ENCODE data around the gene DRAXIN.

DRAXIN gene

DNA sequence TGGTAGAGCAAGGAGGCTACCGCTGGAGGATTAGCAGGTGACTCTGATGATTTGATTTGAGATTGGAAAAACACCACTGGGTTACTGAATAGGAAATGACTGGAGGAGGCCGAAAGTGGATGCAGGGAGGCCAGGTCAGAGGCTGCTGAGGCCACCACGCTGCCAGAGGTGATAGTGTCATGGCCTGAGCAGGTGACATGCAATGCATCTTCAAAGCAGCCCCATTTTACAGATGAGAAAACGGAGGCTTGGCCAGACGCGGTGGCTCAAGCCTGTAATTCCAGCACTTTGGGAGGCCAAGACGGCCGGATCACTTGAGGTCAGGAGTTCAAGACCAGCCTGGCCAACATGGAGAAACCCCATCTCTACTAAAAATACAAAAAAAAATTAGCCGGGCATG lies 83.2 kb downstream of the DRAXIN start:
- DNase-seq (ENCODE audit: low spot score): no peak
- TF ChIP-seq, protein P1, sequence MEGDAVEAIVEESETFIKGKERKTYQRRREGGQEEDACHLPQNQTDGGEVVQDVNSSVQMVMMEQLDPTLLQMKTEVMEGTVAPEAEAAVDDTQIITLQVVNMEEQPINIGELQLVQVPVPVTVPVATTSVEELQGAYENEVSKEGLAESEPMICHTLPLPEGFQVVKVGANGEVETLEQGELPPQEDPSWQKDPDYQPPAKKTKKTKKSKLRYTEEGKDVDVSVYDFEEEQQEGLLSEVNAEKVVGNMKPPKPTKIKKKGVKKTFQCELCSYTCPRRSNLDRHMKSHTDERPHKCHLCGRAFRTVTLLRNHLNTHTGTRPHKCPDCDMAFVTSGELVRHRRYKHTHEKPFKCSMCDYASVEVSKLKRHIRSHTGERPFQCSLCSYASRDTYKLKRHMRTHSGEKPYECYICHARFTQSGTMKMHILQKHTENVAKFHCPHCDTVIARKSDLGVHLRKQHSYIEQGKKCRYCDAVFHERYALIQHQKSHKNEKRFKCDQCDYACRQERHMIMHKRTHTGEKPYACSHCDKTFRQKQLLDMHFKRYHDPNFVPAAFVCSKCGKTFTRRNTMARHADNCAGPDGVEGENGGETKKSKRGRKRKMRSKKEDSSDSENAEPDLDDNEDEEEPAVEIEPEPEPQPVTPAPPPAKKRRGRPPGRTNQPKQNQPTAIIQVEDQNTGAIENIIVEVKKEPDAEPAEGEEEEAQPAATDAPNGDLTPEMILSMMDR (IDR thresholded peaks at IDR 0.05; ENCODE audit: extremely low read depth, missing control alignments): no peak
